Stomach (tissue), 4 donors: ENCODE data around the gene OTUD5.
"Not testable (repeated sequence)": the region's sequence is repeated elsewhere in the genome, so short reads cannot be mapped to it uniquely, and the experiment has no call there.

ENCODE experiments used
- CTCF ChIP-seq, 7 experiments: fragments of 450-650 bp in 4 of 7; fragments of 200-600 bp in 3 of 7; sonication (generic) in 3 of 7; IDR thresholded peaks; one replicate each; pipeline ENCODE4 v1.5.1; 2016 to 2019; ENCODE audit warnings: antibody characterized with exemption in 7 of 7, control low read depth in 2 of 7, mild to moderate bottlenecking in 1 of 7
- EP300 ChIP-seq: sonication (generic); formaldehyde crosslinking; IDR thresholded peaks from one replicate; pipeline ENCODE4 v1.6.1; 2017; ENCODE audit warnings: antibody characterized with exemption
- POLR2A ChIP-seq, 4 donors: fragments of 450-650 bp; IDR thresholded peaks; one replicate each; pipeline ENCODE4 v1.6.1; 2016; ENCODE audit warnings: antibody characterized with exemption in 4 of 4, control low read depth in 2 of 4, mild to moderate bottlenecking in 1 of 4, moderate library complexity in 1 of 4
- POLR2AphosphoS5 ChIP-seq, 3 donors: sonication (generic); formaldehyde crosslinking; IDR thresholded peaks; one replicate each; pipeline ENCODE4 v1.6.1; 2016; ENCODE audit warnings: antibody characterized with exemption in 3 of 3

- TF ChIP-seq POLR2A (IDR thresholded peaks at IDR 0.05); CTCF (IDR thresholded peaks at IDR 0.05); POLR2AphosphoS5 (IDR thresholded peaks at IDR 0.05); EP300: not testable (repeated sequence)
These were observed 22.9 kb upstream of the OTUD5 start for GRCh38 chrX:48980341-48980740.
